HUES6 (cell line): ENCODE data around the gene DCLK3.

Experiments
- H3K27ac ChIP-seq: 2 replicates; pipeline ENCODE4 v1.7.0; 2013; ENCODE audit warnings: low read depth, mild to moderate bottlenecking, low read length, inconsistent platforms
- H3K27me3 ChIP-seq: 2 replicates; pipeline ENCODE4 v1.6.1; 2013; ENCODE audit warnings: low read length; ENCODE audit not compliant: control insufficient read depth, insufficient read depth
- H3K36me3 ChIP-seq: 2 replicates; pipeline ENCODE4 v1.6.1; 2013; ENCODE audit warnings: low read length; ENCODE audit not compliant: control insufficient read depth, insufficient read depth
- H3K4me1 ChIP-seq: 2 replicates; pipeline ENCODE4 v1.6.1; 2013; ENCODE audit warnings: low read length; ENCODE audit not compliant: control insufficient read depth, insufficient read depth
- H3K4me3 ChIP-seq: 2 replicates; pipeline ENCODE4 v1.5.1; 2013; ENCODE audit warnings: low read depth, low read length
- H3K9ac ChIP-seq: one replicate; pipeline ENCODE4 v1.6.1; 2013; ENCODE audit warnings: mild to moderate bottlenecking, low read length
- H3K9me3 ChIP-seq: 2 replicates; pipeline ENCODE4 v1.6.1; 2013; ENCODE audit warnings: low read depth, low read length; ENCODE audit not compliant: control insufficient read depth, insufficient read depth

DCLK3 gene

DNA sequence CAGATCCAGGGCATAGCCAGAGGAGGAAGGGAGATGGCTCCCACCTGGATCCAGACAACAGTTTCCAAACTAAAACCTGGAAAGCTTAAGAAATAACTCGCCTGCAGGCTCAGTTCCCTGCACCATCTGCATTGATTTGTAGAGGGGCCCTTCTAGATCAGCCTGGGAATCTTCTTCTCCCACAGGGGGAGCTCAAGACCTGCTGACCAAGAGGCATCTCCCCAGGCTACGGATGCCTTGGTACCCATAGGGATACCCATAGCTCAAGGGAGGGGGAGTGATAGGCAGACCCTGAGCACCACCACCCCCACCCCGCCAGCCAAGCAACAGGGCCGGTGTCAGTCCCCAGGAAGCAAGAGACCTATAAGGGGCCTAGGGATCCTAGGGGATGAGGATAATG lies 28.0 kb upstream of the DCLK3 start:
- Histone ChIP-seq H3K9ac (no peak overlapping the region), H3K36me3 (no peaks in the 10 kb centered on the region), H3K27ac (no peak overlapping the region), H3K4me3 (no peak overlapping the region), H3K9me3 (no peaks in the 10 kb centered on the region), H3K27me3 (peaks cover 8% of the 10 kb centered on the region; the same call in 1 of the 2 replicates), H3K4me1 (no peaks in the 10 kb centered on the region)

DNA sequence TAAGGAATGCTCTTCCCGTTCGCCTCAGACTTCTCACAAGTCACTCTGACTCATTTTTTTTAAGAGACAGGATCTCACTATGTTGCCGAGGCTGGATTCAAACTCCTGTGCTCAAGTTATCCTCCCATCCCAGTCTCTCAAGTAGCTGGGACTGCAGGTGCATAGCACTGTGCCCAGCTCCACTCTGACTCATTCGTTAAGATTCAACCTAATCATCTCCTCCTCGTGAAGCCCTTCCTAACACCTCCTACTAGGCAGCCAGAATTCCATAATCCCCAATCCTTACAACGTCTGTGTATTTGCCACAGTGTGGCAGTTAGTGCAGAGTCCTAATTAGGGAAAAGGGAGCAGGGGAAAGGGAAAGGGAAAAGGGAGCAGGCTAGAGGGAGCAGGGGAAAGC lies 26.4 kb upstream of the DCLK3 start:
- no peak overlapping the region for H3K27ac ChIP-seq
- H3K9me3 ChIP-seq: no peaks in the 10 kb centered on the region
- no peaks in the 10 kb centered on the region for H3K4me1 ChIP-seq
- H3K36me3 ChIP-seq: no peaks in the 10 kb centered on the region
- no peak overlapping the region for H3K9ac ChIP-seq
- H3K27me3 ChIP-seq: peaks cover 8% of the 10 kb centered on the region; the same call in 1 of the 2 replicates
- no peak overlapping the region for H3K4me3 ChIP-seq

DNA sequence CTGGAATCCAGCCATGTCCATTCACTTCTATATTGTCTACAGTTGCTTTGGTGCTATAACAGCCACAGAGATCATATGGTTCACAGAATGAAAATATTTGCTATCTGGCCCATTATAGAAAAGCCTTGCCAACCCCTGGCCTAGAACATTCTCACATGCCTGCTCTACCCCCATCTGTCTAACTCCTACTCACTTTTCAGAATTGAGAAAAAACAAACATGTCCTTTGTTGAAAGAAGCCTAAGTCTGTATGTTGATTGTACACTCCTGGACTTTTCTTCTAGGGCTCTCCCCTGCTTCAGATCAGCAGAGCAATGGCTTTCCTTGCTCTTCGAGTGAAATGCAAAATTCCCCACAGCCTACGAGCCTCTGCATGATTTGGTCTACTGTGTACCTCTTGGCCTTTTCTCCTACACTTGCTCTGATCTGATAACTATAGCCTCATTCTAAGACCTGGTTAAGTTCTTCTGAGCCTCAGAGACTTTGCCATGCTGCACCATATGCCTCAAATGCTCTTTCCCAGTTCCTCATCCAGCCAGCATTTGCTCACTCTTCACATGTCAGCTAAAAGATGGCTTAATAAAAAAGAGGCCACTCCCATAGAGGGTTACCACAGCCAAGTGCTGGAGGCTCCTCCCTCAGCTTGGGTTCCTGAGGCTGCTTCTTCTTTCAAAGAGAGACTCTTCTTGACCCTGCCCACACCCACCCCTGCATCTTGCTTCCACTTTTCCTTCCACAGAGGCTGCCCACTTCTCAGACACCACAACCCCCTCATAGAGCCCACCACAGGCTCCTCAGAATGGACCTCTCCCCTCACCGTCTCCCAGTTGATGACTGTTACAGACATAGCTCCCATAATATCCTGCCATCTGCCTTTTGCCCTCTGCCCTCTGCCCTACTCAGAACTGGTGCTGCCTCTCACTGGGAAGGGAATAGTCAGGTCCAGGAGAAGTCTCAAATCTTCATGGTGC lies 22.9 kb upstream of the DCLK3 start:
- H3K27me3 ChIP-seq: peaks cover 8% of the 10 kb centered on the region; the same call in 1 of the 2 replicates
- no peak overlapping the region for H3K4me3 ChIP-seq
- H3K36me3 ChIP-seq: no peaks in the 10 kb centered on the region
- no peak overlapping the region for H3K27ac ChIP-seq
- no peak overlapping the region for H3K9ac ChIP-seq
- no peaks in the 10 kb centered on the region for H3K9me3 ChIP-seq
- H3K4me1 ChIP-seq: no peaks in the 10 kb centered on the region

DNA sequence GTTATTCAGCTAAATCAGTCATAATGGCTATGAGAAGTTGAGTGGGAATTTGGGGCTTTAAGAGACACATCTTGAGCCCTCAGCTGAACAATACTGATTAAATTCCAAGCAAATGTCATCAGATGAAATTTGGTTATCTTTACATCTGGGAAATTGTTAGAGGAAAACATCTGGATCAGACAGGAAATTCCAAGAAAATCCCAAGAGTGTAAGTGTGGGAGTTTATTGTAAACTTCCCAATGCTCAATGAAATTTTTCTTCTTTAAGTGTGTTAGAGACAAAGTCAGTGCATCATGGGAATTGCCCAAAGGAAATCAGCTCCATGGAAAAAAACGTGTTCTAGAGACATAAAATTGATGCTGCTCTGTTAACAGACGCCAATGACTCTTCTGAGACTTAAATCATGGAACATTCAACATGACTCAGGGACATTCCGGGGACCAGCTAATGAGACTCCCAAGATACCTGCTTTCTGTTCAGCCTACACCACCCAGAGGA lies 19.8 kb upstream of the DCLK3 start:
- Histone ChIP-seq H3K4me1 (no peaks in the 10 kb centered on the region), H3K9ac (no peak overlapping the region), H3K27me3 (no peaks in the 10 kb centered on the region), H3K27ac (no peak overlapping the region), H3K4me3 (no peak overlapping the region), H3K9me3 (no peaks in the 10 kb centered on the region), H3K36me3 (no peaks in the 10 kb centered on the region)

DNA sequence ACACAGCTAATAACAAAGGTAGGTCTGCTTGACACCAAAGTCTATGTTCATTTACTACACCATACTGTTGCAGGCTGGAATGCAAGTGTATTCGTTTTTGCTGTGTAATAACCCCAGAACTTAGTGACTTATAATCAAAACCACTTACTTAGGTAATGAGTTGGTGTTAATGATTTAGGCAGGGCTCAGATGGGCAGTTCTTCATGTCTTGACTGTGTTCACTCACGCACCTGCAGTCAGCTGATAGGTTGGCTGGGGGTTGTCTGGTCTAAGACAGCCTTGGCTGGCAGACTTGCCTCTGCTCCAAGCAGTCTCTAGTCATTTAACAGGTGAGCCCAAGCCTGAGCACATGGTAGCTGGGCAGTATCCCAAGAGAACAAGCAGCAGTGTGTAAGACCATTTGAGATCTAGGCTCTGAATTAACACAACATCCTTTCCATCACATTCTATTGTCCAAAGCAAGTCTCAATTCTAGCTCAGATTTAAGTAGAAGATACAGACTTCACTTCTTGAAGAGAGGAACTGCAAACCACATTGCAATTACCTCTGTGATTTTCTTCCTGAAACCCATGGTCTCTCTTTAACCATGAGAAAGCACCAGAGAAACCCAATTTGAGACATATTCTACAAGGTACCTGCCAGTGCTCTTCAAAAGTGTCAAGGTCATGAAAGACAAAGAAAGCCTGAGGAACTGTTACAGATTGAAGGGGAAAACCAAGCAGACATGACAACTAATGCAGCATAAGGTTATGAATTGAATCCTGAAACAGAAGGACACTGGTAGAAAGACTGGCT lies 13.3 kb upstream of the DCLK3 start:
- Histone ChIP-seq H3K9me3 (no peaks in the 10 kb centered on the region), H3K4me3 (no peak overlapping the region), H3K4me1 (no peaks in the 10 kb centered on the region), H3K27me3 (no peaks in the 10 kb centered on the region), H3K36me3 (no peaks in the 10 kb centered on the region), H3K27ac (no peak overlapping the region), H3K9ac (no peak overlapping the region)

DNA sequence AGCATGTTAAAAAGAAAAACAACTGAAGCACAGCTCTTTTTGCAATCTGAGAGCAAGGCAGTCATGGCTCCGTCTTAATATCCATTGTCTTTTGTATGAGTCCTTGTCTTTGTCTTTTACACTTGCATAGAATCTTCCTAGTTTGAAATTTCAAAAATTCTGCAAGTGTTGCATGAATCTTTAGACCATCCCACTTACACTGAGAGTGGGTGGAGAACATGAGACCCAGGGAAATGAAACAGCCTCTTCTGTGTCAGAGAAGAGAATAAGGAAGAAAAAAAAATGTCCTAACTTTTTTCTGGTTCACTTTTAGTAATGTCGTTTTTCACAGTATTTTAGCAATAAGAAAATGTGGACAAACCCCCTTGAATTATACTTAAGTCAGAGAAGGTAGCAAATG lies 12.1 kb upstream of the DCLK3 start:
- Histone ChIP-seq H3K9ac (no peak overlapping the region), H3K4me3 (no peak overlapping the region), H3K27me3 (no peaks in the 10 kb centered on the region), H3K27ac (no peak overlapping the region), H3K36me3 (no peaks in the 10 kb centered on the region), H3K4me1 (no peaks in the 10 kb centered on the region), H3K9me3 (no peaks in the 10 kb centered on the region)

DNA sequence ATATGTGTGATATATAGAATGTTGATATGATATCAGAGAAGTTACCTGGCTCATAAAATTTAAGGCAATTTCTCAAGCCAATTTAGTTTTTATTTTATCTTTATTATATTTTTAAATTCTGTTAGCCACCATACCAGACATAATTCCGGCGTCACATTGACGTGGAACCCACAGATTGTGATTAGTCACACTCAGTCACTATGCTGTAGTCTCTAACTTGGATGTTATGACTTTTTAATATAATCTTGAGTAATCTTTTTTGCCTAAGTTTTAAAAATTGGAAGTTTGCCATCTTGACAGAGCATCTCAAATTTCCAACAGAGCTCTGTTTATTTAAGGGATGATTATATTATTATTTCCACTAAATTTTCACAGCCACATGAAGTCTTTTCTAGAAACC lies 9.7 kb upstream of the DCLK3 start:
- Histone ChIP-seq H3K27me3 (no peaks in the 10 kb centered on the region), H3K4me3 (no peak overlapping the region), H3K36me3 (no peaks in the 10 kb centered on the region)

DNA sequence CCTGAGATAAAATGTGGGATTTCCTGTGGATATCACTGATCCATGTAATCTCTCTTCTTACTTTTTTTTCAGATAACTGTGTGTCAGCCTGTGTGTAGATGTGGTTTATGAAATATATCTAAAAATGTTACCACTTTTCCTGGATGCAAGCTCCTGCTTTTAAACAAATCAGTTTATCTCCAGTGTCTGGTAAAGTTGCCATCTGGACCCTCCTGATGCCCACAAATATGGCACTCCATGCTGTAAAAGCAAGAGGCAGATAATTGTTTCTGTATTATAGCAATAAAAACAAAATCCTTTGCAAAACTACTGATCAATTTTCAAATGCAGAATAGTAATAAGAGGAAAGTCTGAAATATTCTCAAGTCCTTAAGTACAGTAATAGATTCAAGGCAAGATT lies 7.6 kb upstream of the DCLK3 start:
- Histone ChIP-seq H3K27me3 (peaks cover 13% of the 10 kb centered on the region), H3K9ac (no peak overlapping the region), H3K27ac (no peak overlapping the region), H3K36me3 (no peaks in the 10 kb centered on the region), H3K4me3 (no peak overlapping the region), H3K4me1 (peaks cover 6% of the 10 kb centered on the region; the same call in 1 of the 2 replicates), H3K9me3 (no peaks in the 10 kb centered on the region)

More for the DNA sequence above, 9.7 kb upstream of the DCLK3 start:
- H3K4me1 ChIP-seq: peaks cover 6% of the 10 kb centered on the region; the same call in 1 of the 2 replicates
- H3K9ac ChIP-seq: no peak overlapping the region
- no peak overlapping the region for H3K27ac ChIP-seq
- H3K9me3 ChIP-seq: no peaks in the 10 kb centered on the region

DNA sequence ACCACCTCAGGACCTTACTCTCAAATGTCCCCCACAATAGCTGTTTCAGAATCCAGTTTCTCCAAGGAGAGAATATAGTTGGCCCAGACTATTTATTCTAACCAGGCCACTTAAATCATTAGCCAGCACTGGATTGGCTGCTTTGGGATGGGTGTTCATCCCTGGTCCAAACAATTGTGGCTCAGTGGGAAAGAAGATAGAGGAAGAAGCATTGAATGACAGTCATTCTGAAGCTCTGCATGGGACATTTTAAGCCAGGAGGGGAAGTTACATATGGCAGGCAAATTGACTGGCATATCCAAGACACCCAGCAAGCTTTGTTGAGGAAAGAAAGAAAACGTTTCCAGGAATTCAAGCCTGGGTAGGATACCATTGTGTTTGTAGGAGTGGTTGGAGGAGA lies 5.6 kb upstream of the DCLK3 start:
- Histone ChIP-seq H3K27me3 (peaks cover 33% of the 10 kb centered on the region), H3K36me3 (no peaks in the 10 kb centered on the region), H3K9ac (no peak overlapping the region), H3K9me3 (no peaks in the 10 kb centered on the region), H3K27ac (no peak overlapping the region), H3K4me3 (no peak overlapping the region), H3K4me1 (peaks cover 6% of the 10 kb centered on the region; the same call in 1 of the 2 replicates)

DNA sequence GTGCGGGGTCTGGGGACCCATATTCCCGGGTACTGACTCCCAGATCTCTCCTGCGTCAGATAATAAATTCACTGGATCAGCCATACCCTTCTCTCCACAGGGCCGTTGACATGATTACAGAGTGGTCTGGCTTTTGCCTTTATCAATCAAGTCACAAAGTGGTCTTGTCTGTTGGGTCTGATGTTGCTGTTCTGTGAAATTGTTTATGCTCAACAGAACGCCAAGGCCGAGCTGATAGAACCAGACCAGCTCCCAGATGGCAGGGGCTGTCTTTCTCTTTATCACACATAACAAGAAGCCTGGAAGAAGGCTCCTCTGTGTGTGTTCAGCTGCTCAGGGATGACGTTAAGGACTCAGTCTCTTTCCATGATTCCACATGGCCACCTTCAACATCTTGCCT lies 751 bp upstream of the DCLK3 start:
- Histone ChIP-seq H3K4me1 (peaks cover 18% of the 10 kb centered on the region; the same call in 1 of the 2 replicates), H3K27me3 (peaks cover 63% of the 10 kb centered on the region), H3K9ac (no peak overlapping the region), H3K9me3 (no peaks in the 10 kb centered on the region), H3K36me3 (no peaks in the 10 kb centered on the region), H3K27ac (no peak overlapping the region), H3K4me3 (no peak overlapping the region)

DNA sequence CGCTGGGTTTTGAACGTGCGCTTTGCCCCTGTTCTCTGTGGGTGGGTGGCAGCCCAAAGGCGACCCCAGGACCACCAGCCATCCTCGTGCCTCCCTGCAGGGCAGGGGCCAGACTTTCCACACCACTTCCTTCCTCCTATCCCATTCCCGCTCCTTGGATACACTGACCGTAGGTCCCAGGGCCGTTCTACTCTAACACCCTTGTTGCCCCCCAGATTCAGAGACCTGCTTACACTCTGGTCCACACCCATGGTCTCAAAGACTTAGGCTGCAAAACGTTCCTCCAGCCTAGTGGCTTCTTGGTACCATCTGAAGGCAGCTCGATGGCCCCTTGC lies 318 bp upstream of the DCLK3 start:
- no peak overlapping the region for H3K9ac ChIP-seq
- H3K4me1 ChIP-seq: peaks cover 15% of the 10 kb centered on the region; the same call in 1 of the 2 replicates
- peak overlapping the region; percentile 82 for H3K4me3 ChIP-seq
- H3K9me3 ChIP-seq: no peaks in the 10 kb centered on the region
- peaks cover 63% of the 10 kb centered on the region for H3K27me3 ChIP-seq
- H3K27ac ChIP-seq: no peak overlapping the region
- H3K36me3 ChIP-seq: no peaks in the 10 kb centered on the region
